Panc1 (cell line): ENCODE measurements around the gene ACTR8.

Experiments used
- POLR2AphosphoS5 ChIP-seq: IDR thresholded peaks from 2 replicates; pipeline ENCODE4 v1.6.1; 2012; ENCODE audit warnings: mild to moderate bottlenecking, low read depth, low read length, moderate library complexity
- SIN3A ChIP-seq: IDR thresholded peaks from 2 replicates; pipeline ENCODE4 v1.6.1; 2012; ENCODE audit warnings: low read depth, mild to moderate bottlenecking, low read length, moderate library complexity, borderline replicate concordance; ENCODE audit not compliant: insufficient read depth
- TF ChIP-seq, protein P1 (sequence below): fragments of 450-650 bp; IDR thresholded peaks from 2 replicates; pipeline ENCODE4 v1.5.1; 2017; ENCODE audit warnings: mild to moderate bottlenecking
- TF ChIP-seq, protein P2 (sequence below), 2 experiments: IDR thresholded peaks; 2 replicates each; pipeline ENCODE4 v1.6.1; 2011 to 2012; ENCODE audit warnings: low read depth in 2 of 2, control low read depth in 1 of 2, low read length in 1 of 2, mild to moderate bottlenecking in 1 of 2, moderate library complexity in 1 of 2; ENCODE audit not compliant: insufficient read depth in 1 of 2

DNA sequence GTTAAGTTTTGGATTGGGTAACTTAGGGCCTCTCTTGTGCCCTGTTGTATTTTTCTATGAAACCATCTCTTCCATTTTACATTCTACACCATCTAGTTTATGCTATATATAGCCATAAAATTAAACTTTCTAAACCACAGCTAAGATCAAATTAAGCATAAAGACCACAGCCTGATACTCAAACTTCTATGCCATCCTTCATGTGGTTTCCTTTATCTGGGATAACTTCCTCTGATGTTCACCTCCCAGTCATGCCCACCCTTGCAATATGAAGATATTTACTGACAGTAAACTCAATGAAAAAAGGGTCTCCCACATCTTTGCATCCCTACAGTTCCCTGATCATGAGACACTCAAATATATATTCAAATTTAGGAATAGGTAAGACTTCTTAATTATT, 5.5 kb upstream of the ACTR8 start:
- TF ChIP-seq, protein P1, sequence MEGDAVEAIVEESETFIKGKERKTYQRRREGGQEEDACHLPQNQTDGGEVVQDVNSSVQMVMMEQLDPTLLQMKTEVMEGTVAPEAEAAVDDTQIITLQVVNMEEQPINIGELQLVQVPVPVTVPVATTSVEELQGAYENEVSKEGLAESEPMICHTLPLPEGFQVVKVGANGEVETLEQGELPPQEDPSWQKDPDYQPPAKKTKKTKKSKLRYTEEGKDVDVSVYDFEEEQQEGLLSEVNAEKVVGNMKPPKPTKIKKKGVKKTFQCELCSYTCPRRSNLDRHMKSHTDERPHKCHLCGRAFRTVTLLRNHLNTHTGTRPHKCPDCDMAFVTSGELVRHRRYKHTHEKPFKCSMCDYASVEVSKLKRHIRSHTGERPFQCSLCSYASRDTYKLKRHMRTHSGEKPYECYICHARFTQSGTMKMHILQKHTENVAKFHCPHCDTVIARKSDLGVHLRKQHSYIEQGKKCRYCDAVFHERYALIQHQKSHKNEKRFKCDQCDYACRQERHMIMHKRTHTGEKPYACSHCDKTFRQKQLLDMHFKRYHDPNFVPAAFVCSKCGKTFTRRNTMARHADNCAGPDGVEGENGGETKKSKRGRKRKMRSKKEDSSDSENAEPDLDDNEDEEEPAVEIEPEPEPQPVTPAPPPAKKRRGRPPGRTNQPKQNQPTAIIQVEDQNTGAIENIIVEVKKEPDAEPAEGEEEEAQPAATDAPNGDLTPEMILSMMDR: no peak
- TF ChIP-seq POLR2AphosphoS5 (no peak), SIN3A (no peak)
- TF ChIP-seq, protein P2, sequence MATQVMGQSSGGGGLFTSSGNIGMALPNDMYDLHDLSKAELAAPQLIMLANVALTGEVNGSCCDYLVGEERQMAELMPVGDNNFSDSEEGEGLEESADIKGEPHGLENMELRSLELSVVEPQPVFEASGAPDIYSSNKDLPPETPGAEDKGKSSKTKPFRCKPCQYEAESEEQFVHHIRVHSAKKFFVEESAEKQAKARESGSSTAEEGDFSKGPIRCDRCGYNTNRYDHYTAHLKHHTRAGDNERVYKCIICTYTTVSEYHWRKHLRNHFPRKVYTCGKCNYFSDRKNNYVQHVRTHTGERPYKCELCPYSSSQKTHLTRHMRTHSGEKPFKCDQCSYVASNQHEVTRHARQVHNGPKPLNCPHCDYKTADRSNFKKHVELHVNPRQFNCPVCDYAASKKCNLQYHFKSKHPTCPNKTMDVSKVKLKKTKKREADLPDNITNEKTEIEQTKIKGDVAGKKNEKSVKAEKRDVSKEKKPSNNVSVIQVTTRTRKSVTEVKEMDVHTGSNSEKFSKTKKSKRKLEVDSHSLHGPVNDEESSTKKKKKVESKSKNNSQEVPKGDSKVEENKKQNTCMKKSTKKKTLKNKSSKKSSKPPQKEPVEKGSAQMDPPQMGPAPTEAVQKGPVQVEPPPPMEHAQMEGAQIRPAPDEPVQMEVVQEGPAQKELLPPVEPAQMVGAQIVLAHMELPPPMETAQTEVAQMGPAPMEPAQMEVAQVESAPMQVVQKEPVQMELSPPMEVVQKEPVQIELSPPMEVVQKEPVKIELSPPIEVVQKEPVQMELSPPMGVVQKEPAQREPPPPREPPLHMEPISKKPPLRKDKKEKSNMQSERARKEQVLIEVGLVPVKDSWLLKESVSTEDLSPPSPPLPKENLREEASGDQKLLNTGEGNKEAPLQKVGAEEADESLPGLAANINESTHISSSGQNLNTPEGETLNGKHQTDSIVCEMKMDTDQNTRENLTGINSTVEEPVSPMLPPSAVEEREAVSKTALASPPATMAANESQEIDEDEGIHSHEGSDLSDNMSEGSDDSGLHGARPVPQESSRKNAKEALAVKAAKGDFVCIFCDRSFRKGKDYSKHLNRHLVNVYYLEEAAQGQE (IDR thresholded peaks at IDR 0.05; ENCODE audit: insufficient read depth in 1 of 2, low read depth in 2 of 2, low read length in 1 of 2): no peak
